K562 (cell line): ENCODE data around the gene TRA2B. TPM values are rescaled to one million over a fixed set of nuclear protein-coding genes. Genes with fewer than 3 reads are reported as not detected.

Source experiments
- ELK3 ChIP-seq: fragments of 450-650 bp; formaldehyde crosslinking; IDR thresholded peaks from 2 replicates; pipeline ENCODE4 v1.4.0; 2020; ENCODE audit warnings: mild to moderate bottlenecking
- ETV1 ChIP-seq: fragments of 450-650 bp; conservative IDR thresholded peaks from 2 replicates; pipeline ENCODE4 v1.6.1; 2016; ENCODE audit warnings: missing genetic modification characterization, control low read depth, low read depth, missing compliant biosample characterization
- KLF6 ChIP-seq: fragments of 250-450 bp; sonication (Bioruptor Pico); IDR thresholded peaks from 2 replicates; pipeline ENCODE4 v1.4.0; 2020; ENCODE audit warnings: mild to moderate bottlenecking, moderate library complexity, borderline replicate concordance
- L3MBTL2 ChIP-seq: fragments of 450-650 bp; IDR thresholded peaks from 2 replicates; pipeline ENCODE4 v1.6.1; 2016; ENCODE audit warnings: mild to moderate bottlenecking, moderate library complexity
- NELFE ChIP-seq: IDR thresholded peaks from 2 replicates; pipeline ENCODE4 v1.6.1; 2011; ENCODE audit warnings: mild to moderate bottlenecking; ENCODE audit not compliant: insufficient read depth, insufficient read length
- RBM15 ChIP-seq: fragments of 200-400 bp; formaldehyde crosslinking; IDR thresholded peaks from 2 replicates; pipeline ENCODE4 v1.6.1; 2018; ENCODE audit warnings: mild to moderate bottlenecking, low read length, moderate library complexity; ENCODE audit not compliant: insufficient read depth
- ZFP1 ChIP-seq: fragments of 450-650 bp; formaldehyde crosslinking; IDR thresholded peaks from 2 replicates; pipeline ENCODE4 v1.4.0; 2020; ENCODE audit warnings: mild to moderate bottlenecking, mixed read lengths
- ZNF175 ChIP-seq: fragments of 200-800 bp; sonication (Bioruptor generic); IDR thresholded peaks from 2 replicates; pipeline ENCODE4 v1.6.1; 2016; ENCODE audit warnings: low read depth, mild to moderate bottlenecking, missing genetic modification characterization, missing compliant biosample characterization
- ZNF407 ChIP-seq: fragments of 450-650 bp; IDR thresholded peaks from 2 replicates; pipeline ENCODE4 v1.6.1; 2016; ENCODE audit warnings: low read depth
- polyA plus RNA-seq, 8 experiments: library from polyadenylated mRNA; depleted of rRNA in 4 of 8; stranded (reverse) in 5 of 8; unstranded in 3 of 8; fragments of >200 nt; fragmentation: Nextera tagmentation in 2 of 8; fragmentation: Illumina TruSeq in 1 of 8; extraction: Ambion mirVana in 2 of 8; extraction: Trizol in 1 of 8; gene quantifications; 2 replicates each; pipeline versions ENCODE4 v1.2.1 to v1.2.3, GENCODE V29; 2011 to 2014; ENCODE audit warnings: inconsistent platforms in 1 of 8, missing spikeins in 1 of 8
- total RNA-seq, 7 experiments: library from RNA; depleted of rRNA in 6 of 7; stranded (reverse); fragments of >200 nt in 6 of 7; fragmentation: Illumina TruSeq in 2 of 7; extraction: Trizol in 2 of 7; gene quantifications; 2 replicates each; pipeline versions ENCODE4 v1.2.1 to v1.2.3, GENCODE V29; 2011 to 2021; ENCODE audit warnings: low replicate concordance in 1 of 7

Gene TRA2B
- total and polyA plus RNA-seq, 9 of the 15 experiments (the other 6 are each of a cell fraction or from before 2014, with no cell fraction given): 105 to 411 (median 278) TPM

- TF ChIP-seq ZNF407 (no peak), KLF6 (CRISPR knock-in tag) (no peak), NELFE (no peak), ELK3 (CRISPR knock-in tag) (no peak), ZFP1 (CRISPR knock-in tag) (no peak), L3MBTL2 (no peak; the same call in 1 of the 2 replicates), ZNF175 (CRISPR knock-in tag) (no peak), ETV1 (tag) (no peak), RBM15 (no peak)
Measured at GRCh38 chr3:185986198-185986777, 48.5 kb upstream of the TRA2B start (continued).
